Measurements from ENCODE around the gene RIIAD1.
"Not testable (repeated sequence)": the region's sequence is repeated elsewhere in the genome, so short reads cannot be mapped to it uniquely, and the experiment has no call there.

Gene RIIAD1

GRCh38 chr1:151737026-151737425, 15.7 kb downstream of the RIIAD1 start:
- no peak for DNase-seq

DNA sequence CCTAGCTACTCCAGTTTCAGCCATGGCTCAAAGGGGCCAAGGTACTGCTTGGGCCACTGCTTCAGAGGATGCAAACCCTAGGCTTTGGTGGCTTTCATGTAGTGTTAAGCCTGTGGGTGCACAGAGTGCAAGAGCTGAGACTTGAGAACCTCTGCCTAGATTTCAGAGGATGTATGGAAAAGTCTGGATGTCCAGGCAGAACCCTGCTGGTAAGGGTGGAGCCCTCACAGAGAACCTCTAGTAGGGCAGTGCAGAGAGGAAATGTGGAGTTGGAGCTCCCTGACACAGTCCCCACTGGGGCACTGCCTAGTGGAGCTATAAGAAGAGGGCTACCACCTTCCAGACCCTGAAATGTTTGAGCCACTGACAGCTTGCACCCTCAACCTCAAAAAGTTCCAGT, 16.2 kb downstream of the RIIAD1 start:
- no peak for DNase-seq

GRCh38 chr1:151739590-151740355, 18.5 kb downstream of the RIIAD1 start:
- no peak for DNase-seq

DNA sequence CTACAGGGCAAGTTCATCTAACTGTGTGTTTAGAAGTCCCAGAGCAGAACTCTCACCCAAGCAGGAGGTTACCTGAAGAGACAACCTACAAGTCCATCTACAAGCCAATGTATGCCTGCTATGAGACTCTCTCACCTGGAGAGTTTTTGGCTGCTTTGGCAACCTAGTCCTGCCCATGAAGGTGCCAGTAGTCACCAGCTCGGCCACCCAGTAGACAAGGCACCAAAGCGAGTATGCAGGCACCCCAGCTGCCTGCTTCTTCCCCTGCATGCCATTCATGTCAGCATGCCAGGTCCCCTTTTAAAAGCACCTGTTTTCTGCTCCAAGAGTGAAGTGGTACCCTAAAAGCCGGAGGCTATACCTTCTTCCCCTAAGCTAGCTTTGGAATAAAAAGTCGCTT, 20.2 kb downstream of the RIIAD1 start:
- no peak for DNase-seq

DNA sequence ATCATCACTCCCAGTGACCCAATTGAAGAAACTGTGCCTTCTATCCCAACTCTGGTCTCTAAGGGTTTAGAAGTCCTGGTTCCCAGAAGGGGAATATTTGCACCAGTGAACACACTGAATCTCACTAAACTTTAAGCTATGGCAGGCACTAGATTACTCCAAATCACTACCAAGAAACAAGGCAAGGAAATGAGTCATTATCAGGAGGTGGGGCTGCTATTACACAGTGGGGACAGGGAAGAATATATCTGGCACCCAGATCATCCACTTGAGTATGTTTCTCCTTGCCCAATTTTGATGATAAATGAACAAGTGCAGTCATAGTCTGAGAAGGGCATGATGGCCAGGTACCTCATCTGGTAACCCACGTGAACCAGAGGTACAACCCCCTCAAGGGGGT, 35.0 kb downstream of the RIIAD1 start:
- no peak for DNase-seq

DNA sequence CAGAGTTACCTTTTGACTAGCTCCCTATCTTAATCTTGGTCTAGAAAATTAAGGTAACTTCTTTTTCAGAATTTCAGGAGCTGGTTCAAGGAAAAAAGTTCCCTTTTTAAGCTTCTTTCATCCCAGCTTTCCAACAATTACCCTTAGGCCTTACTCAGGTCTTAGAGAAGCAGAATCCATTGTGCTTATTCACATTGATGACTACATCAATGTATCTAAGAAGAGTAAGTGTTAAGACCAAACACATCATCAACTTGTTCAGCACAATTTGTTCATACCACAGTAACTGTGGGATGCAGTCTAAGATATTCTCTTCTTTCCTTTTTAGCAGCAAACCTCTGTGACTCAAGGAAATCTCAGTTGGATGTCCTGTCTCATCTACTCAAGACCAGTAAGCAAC, 37.9 kb downstream of the RIIAD1 start:
- DNase-seq: no peak

DNA sequence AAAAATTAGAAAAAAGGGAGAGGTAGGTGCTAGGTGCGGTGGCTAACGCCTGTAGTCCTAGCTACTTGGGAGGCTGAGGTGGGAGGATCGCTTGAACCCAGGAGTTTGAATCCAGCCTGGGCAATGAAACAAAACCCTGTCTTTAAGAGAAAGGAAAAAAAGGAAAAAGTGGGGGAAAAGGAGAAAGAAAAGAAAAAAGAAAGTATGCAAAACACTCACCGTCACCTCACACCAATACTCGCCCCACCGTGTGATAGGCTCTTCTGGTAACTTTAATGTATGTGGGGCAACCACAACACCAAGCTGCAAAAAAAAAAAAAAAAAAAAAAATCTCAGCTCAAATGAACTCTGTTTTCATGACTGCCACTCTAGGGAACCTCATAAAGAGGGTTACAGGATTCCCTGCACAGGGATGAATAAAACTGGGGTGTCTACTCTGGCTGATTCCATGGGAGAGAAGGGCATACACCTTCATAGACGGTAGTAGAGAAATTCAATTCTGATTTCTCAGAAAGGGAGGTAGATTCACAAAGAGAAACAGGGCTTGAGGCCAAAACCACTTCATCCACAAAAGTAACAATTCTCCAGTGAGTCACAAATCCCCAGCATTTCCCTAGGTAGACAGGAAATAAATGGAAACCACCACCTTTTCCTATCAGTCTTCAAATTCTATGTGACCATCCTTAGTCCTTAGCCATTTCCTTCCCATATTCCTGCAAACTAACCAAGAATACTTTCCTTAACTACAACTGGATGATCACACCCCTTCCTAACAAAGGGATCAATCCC, 39.5 kb downstream of the RIIAD1 start:
- no peak for DNase-seq

DNA sequence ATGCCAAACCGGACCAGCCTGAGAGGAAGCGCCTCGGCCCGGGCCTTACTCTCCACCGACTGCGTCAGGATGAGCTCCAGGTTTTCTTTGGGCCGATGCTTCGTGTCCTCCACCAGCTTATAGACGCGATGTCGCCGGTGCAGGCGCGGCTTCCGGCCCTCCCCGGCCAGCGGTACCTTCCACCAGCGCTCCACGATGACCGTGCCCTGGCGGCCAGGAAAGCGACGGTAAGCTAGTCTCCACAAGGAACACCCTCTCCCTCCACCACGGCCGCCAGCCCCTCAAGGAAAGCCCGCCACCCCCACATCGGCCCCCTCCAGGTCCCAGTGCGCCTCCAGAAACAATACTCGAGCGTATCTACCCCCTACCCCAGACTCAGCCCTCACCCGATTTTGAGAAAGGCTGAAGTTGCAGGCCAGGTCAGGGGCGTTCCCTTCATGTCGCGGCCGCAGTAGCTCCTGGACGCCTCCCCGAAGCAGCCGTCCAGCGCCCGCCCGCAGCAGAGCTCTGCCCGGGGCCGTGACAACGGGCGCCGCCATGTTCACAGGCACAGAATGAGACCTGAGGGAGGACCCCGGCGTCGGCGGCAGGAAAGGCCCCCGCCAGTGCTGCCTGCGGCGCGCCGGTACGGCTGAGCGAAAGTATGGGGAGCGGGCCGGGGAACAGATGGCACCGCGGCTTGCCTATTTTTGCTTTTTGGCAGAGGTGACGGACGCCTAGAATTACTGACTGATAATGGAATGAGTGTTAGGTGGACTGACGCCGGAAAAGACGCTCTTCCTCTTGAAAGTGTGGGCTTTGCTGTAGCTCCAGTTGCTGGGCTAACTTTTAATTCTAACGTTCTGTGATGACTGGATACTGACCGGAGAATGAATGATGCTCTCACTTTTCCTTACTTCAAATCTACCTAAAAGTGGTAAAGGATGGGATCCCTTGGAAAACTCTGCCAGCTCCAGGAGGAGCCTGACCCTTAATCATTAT, 41.9 kb downstream of the RIIAD1 start, which contains the start of gene MRPL9:
TSS of gene MRPL9 (minus strand) at position 556 of the 981 bp plus-strand sequence. CDS start at position 539, 17 bp downstream.
- peak; percentile 93 for DNase-seq

DNA sequence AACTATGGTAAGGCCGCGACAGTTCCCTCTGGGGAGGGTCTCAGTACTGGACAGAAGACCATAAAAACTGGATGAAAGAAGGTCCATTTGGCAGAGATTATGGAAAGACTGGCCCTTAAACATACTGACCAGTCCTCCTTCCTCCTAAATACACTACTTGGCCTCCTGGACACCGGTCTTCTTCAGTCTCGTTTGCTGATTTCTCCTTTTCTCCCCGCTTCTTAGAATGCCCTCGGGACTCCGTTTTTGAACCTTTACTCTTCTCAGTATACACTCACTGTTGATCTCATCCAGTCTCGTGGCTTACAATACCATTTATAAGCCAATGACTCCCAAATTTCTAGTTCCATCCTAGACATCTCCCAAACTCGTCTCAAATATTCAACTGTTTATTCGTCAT, 42.7 kb downstream of the RIIAD1 start:
- no peak for DNase-seq

DNA sequence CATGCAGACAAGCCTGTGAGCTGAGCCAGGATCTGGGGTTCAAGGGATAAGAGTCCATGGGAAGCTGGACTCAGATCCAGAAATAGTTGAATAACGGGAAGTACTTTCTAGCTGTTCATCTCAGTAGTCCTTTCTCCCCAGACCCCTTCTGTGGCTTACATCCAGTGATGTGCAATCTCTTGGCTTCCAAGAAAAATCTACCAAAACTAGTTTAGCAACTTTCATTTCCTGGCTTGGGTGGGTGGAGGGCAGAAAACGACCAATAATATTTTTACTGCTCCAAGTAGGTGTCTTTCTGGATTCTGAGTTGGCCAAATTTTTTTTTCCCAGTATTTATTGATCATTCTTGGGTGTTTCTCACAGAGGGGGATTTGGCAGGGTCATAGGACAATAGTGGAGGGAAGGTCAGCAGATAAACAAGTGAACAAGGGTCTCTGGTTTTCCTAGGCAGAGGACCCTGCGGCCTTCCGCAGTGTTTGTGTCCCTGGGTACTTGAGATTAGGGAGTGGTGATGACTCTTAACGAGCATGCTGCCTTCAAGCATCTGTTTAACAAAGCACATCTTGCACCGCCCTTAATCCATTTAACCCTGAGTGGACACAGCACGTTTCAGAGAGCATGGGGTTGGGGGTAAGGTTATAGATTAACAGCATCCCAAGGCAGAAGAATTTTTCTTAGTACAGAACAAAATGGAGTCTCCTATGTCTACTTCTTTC, 47.2 kb downstream of the RIIAD1 start:
- DNase-seq: not testable (repeated sequence)

DNA sequence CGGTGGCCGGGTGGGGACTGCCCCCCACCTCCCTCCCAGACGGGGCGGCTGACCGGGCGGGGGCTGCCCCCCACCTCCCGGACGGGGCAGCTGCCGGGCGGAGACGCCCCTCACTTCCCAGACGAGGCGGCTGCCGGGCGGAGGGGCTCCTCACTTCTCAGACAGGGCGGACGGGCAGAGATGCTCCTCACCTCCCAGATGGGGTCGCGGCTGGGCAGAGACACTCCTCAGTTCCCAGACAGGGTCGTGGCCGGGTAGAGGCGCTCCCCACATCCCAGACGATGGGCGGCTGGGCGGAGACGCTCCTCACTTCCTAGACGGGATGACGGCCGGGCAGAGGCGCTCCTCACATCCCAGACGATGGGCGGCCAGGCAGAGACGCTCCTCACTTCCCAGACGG, 47.9 kb downstream of the RIIAD1 start:
- not testable (repeated sequence) for DNase-seq

- DNase-seq: no peak
These were observed 52.4 kb downstream of the RIIAD1 start for GRCh38 chr1:151773702-151774101.

DNA sequence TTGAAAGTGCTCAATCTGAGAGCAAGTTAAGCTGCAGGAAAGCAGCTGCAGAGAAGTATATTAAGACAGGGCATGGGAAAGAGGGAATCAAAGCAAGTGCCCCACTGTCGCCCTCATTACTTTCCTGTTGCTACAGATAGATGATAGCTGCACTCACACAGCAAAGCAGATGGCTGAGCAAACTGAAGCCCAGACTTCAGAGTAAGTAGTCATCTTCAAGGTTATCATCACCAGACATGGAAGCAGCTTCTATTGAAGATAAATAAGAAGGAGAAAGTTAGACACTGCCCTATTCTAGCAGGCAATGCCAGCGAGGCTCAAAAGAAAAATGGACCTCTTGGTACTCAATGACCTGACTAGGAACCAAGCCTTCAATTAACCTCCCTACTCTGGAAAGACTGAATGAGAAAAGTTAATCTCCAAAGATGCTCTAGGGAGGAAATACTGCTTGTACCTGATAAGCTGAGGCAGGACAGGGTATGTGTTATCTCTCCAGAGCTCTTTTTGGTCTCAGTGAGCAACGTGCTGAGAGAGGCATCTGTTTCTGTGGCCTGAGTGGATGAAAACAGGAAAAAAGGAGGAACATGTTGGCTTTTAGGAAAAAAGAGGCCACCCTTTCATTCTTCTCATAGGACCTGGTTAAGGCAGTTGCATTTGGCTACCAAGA, 53.1 kb downstream of the RIIAD1 start:
- no peak for DNase-seq

GRCh38 chr1:151775894-151776664, 54.8 kb downstream of the RIIAD1 start:
- DNase-seq: no peak

DNA sequence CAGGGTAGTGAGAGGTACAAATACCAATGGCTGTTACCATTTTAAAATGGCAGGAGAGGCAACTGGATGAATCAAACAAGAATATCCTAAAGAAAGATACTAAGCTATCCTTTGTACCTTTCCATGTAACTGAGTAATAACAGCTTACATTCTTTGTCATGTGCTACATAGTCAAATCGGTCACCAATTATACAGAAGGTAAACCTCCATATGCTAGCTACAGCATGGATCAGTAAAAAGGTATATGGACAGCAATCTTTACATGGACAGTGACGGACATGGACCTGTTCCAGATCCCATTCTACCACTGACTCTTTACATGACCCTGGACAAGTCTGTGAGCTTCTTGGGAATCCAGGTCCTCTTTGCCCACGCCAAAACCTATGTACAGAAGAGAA, 55.3 kb downstream of the RIIAD1 start:
- DNase-seq: no peak

DNA sequence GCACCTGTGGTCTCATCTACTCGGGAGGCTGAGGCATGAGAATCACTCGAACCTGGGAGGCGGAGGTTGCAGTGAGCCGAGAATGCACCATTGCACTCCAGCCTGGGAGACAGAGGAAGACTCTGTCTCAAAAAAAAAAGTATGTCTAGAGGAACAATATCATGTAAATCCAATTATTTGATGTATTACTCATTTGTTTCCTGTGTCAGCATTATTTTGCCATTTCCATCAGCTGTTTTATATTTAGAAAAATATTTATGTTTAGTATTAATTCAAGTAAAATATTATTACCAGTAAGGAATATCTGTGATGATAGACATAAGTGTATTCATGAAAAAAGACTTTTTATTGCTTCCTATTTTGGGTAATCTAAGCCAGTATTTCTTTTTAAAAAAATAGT, 56.0 kb downstream of the RIIAD1 start:
- DNase-seq: no peak

Measured in NCI-H69 (cell line).